PC-3 (cell line): ENCODE results near the gene CEP68. TPM values are rescaled to one million over a fixed set of nuclear protein-coding genes. Genes with fewer than 3 reads are reported as not detected.
"Not testable (repeated sequence)": the region's sequence is repeated elsewhere in the genome, so short reads cannot be mapped to it uniquely, and the experiment has no call there.

Experiments
- ATAC-seq: fragments of 200-7000 bp; cut with Tn5 transposase; 2 replicates; pipeline ENCODE4 v1.9.1; 2020; ENCODE audit warnings: mild to moderate bottlenecking, moderate library complexity
- BruUV-seq: library from RNA; stranded (reverse); fragments of 400-500 nt; replicated peaks from 2 replicates; lab custom pipeline; 2021; lab: Mats Ljungman, UMichigan
- CTCF ChIA-PET: fragments of 300-600 bp; sonication (Branson Sonifier 250); formaldehyde crosslinking; loops from one replicate; lab custom pipeline; 2022; ENCODE audit warnings: antibody characterized with exemption; lab: Charles Lee
- POLR2A ChIA-PET: fragments of 300-600 bp; sonication (Branson Sonifier 250); formaldehyde crosslinking; loops from one replicate; lab custom pipeline; 2022; ENCODE audit warnings: antibody characterized with exemption; ENCODE audit not compliant: unreplicated experiment; lab: Charles Lee
- DNase-seq: peaks from one replicate; pipeline ENCODE4 v3.0.0-alpha.2; 2015
- H2AFZ ChIP-seq: fragments of 300-600 bp; sonication (generic); 2 replicates; pipeline ENCODE4 v1.6.0; 2016; ENCODE audit warnings: antibody characterized with exemption, low read length
- H3F3A ChIP-seq: fragments of 300-600 bp; sonication (generic); one replicate; pipeline ENCODE4 v1.6.0; 2017; ENCODE audit warnings: antibody characterized with exemption, low read length, control low read depth, mild to moderate bottlenecking; ENCODE audit not compliant: unreplicated experiment
- H3K27ac ChIP-seq: fragments of 300-600 bp; sonication (generic); 2 replicates; pipeline ENCODE4 v1.5.1; 2016; ENCODE audit warnings: mild to moderate bottlenecking, low read length
- H3K27me3 ChIP-seq: fragments of 300-600 bp; sonication (generic); 2 replicates; pipeline ENCODE4 v1.6.1; 2016; ENCODE audit warnings: low read length, mixed read lengths
- H3K36me3 ChIP-seq: fragments of 300-600 bp; sonication (generic); 2 replicates; pipeline ENCODE4 v1.6.1; 2016; ENCODE audit warnings: low read depth, mixed run types, low read length, mixed read lengths
- H3K4me1 ChIP-seq: fragments of 300-600 bp; sonication (generic); 2 replicates; pipeline ENCODE4 v1.5.1; 2016; ENCODE audit warnings: low read length; ENCODE audit not compliant: insufficient read depth
- H3K4me2 ChIP-seq: fragments of 300-600 bp; sonication (generic); 2 replicates; pipeline ENCODE4 v1.6.0; 2016; ENCODE audit warnings: low read length
- H3K4me3 ChIP-seq: fragments of 300-600 bp; sonication (generic); 2 replicates; pipeline ENCODE4 v1.5.1; 2016; ENCODE audit warnings: mild to moderate bottlenecking, low read length, mixed read lengths
- H3K79me2 ChIP-seq: fragments of 300-600 bp; sonication (generic); 2 replicates; pipeline ENCODE4 v1.6.1; 2017; ENCODE audit warnings: low read length, mixed read lengths
- H3K9ac ChIP-seq: fragments of 300-600 bp; sonication (generic); 2 replicates; pipeline ENCODE4 v1.6.0; 2016; ENCODE audit warnings: mild to moderate bottlenecking, low read length
- H3K9me2 ChIP-seq: fragments of 300-600 bp; sonication (generic); replicated peaks from 2 replicates; pipeline ENCODE4 v1.6.1; 2016; ENCODE audit warnings: mixed run types, low read length, mixed read lengths
- H3K9me3 ChIP-seq: fragments of 300-600 bp; sonication (generic); 2 replicates; pipeline ENCODE4 v1.6.1; 2016; ENCODE audit warnings: low read length, mixed read lengths
- H4K20me1 ChIP-seq: fragments of 300-600 bp; sonication (generic); 2 replicates; pipeline ENCODE4 v1.6.1; 2016; ENCODE audit warnings: low read length, mixed read lengths
- EZH2 ChIP-seq: fragments of 300-600 bp; sonication (generic); IDR thresholded peaks from one replicate; pipeline ENCODE4 v1.6.1; 2017; ENCODE audit warnings: antibody characterized with exemption, mild to moderate bottlenecking, low read length; ENCODE audit not compliant: unreplicated experiment
- EZH2phosphoT487 ChIP-seq: fragments of 300-600 bp; sonication (generic); IDR thresholded peaks from 2 replicates; pipeline ENCODE4 v1.6.1; 2018; ENCODE audit warnings: mild to moderate bottlenecking, antibody characterized with exemption, low read length, borderline replicate concordance
- intact Hi-C: fragments of 100-400 bp; cut with micrococcal nuclease; formaldehyde crosslinking; loops from 2 replicates; pipeline ENCODE4 v1.9.0; 2023
- total RNA-seq: library from RNA; depleted of rRNA; stranded (reverse); fragments of >200 nt; gene quantifications from 2 replicates; pipeline ENCODE4 v1.2.3, GENCODE V29; 2014
- TF ChIP-seq, protein P1 (sequence below): fragments of 300-600 bp; sonication (generic); conservative IDR thresholded peaks from 2 replicates; pipeline ENCODE4 v1.5.1; 2017; ENCODE audit warnings: antibody characterized with exemption, low read depth, mild to moderate bottlenecking, low read length

The CEP68 gene
- total RNA-seq, 1 experiment from 2014 or later = 3.4 TPM

DNA sequence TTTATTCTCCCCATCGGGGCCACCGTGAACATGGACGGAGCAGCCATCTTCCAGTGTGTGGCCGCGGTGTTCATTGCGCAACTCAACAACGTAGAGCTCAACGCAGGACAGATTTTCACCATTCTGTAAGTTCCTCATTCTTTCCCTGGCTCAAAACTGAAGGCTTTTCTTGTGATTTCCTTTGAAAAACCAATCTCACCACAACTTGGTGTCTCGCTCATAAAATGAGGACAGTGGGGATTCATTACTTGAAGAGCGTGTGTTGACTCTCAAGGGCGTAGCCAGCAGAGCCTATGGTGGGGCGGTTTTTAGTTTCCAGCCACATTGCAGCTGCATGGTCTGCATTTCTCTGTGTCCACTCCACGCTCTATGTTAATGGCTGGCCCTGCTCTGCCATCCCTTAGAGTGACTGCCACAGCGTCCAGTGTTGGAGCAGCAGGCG is 38.1 kb upstream of the CEP68 start:
- Histone ChIP-seq H3K79me2 (no peaks in the 10 kb centered on the region), H3K9me3 (no peaks in the 10 kb centered on the region), H3K4me3 (no peak overlapping the region), H4K20me1 (no peaks in the 10 kb centered on the region), H2AFZ (no peak overlapping the region), H3K36me3 (no peaks in the 10 kb centered on the region), H3K9me2 (no peaks in the 10 kb centered on the region), H3K9ac (no peak overlapping the region), H3K4me1 (no peaks in the 10 kb centered on the region), H3K27me3 (no peaks in the 10 kb centered on the region), H3K27ac (no peak overlapping the region), H3F3A (no peaks in the 10 kb centered on the region), H3K4me2 (no peak overlapping the region)
- TF ChIP-seq EZH2 = no peak
- CTCF ChIA-PET = interaction anchor here (1.0 kb wide), 1 partner anchor 14 kb away, joined by 3 read pairs; no protein-coding TSS in a partner anchor
- ATAC-seq = no peak
- BruUV-seq = no TSS peak
- POLR2A ChIA-PET = no interaction called here
- intact Hi-C loops = no loop called here
- no peak for DNase-seq

DNA sequence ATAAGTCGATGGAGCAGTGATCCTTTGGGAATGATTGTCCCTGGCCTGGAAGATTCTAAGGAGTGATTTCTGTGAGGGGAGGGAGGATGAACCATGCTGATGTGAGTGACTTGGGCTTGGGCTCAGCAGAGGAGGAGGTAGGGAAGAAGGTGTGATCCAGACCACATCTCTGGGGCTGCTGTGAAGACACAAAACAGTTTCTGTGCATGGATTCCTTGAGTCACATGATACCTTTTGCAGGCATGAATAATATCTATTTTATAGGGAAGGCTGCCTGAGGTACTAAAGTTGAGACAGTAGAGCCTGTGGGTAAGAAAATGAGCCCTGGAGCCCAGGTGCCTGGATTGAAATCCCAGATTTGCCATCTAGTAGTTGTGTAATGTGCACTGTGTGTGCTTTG is 37.2 kb upstream of the CEP68 start:
- POLR2A ChIA-PET = no interaction called here

DNA sequence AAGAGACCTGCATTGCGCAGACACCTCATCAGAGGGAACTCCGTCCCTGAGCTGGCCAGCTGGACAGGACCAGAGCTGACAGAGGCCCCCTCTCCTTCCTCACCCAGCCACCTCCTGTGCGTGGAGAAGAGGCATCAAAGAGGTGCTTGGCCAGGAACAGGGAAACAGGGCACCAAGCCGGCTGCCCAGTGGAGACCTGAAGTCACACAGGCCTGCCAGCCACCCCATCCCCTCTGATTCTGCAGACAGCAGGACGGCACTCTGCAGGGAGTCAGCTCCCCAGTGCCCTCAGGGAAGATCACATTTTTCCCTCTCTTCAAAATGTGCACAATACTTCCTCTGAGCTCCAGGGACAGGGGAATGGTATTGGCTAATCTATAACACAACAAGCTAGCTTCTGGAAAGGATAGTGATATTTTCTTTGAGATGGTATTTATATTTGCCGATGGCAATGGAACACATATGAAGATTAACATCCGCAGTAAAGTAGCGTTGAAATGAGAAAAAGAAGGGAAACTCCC is 36.5 kb upstream of the CEP68 start:
- intact Hi-C loops = no loop called here
- Histone ChIP-seq H3K27me3 (no peaks in the 10 kb centered on the region), H3K27ac (no peak overlapping the region), H3K9me3 (no peaks in the 10 kb centered on the region), H3K9me2 (no peaks in the 10 kb centered on the region), H3K4me2 (no peak overlapping the region), H3K4me3 (no peak overlapping the region), H3K9ac (no peak overlapping the region), H4K20me1 (no peaks in the 10 kb centered on the region), H3K36me3 (no peaks in the 10 kb centered on the region), H2AFZ (no peak overlapping the region), H3K79me2 (no peaks in the 10 kb centered on the region), H3K4me1 (no peaks in the 10 kb centered on the region), H3F3A (no peaks in the 10 kb centered on the region)
- no peak for TF ChIP-seq EZH2phosphoT487
- TF ChIP-seq, protein P1, sequence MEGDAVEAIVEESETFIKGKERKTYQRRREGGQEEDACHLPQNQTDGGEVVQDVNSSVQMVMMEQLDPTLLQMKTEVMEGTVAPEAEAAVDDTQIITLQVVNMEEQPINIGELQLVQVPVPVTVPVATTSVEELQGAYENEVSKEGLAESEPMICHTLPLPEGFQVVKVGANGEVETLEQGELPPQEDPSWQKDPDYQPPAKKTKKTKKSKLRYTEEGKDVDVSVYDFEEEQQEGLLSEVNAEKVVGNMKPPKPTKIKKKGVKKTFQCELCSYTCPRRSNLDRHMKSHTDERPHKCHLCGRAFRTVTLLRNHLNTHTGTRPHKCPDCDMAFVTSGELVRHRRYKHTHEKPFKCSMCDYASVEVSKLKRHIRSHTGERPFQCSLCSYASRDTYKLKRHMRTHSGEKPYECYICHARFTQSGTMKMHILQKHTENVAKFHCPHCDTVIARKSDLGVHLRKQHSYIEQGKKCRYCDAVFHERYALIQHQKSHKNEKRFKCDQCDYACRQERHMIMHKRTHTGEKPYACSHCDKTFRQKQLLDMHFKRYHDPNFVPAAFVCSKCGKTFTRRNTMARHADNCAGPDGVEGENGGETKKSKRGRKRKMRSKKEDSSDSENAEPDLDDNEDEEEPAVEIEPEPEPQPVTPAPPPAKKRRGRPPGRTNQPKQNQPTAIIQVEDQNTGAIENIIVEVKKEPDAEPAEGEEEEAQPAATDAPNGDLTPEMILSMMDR = no peak
- no peak for TF ChIP-seq EZH2
- no peak for ATAC-seq
- POLR2A ChIA-PET = no interaction called here
- no TSS peak for BruUV-seq
- no peak for DNase-seq
- CTCF ChIA-PET = no interaction called here

More for the DNA sequence above, 37.2 kb upstream of the CEP68 start:
- Histone ChIP-seq H3K4me3 (no peak overlapping the region), H2AFZ (no peak overlapping the region), H3K9ac (no peak overlapping the region), H3K4me2 (no peak overlapping the region), H3K4me1 (no peaks in the 10 kb centered on the region), H3F3A (no peaks in the 10 kb centered on the region), H3K36me3 (no peaks in the 10 kb centered on the region), H3K27me3 (no peaks in the 10 kb centered on the region), H3K79me2 (no peaks in the 10 kb centered on the region), H3K9me3 (no peaks in the 10 kb centered on the region), H3K27ac (no peak overlapping the region), H4K20me1 (no peaks in the 10 kb centered on the region), H3K9me2 (no peaks in the 10 kb centered on the region)
- BruUV-seq = no TSS peak
- intact Hi-C loops = no loop called here
- TF ChIP-seq EZH2 (no peak), EZH2phosphoT487 (no peak)
- TF ChIP-seq, protein P1 = no peak
- CTCF ChIA-PET = no interaction called here
- no peak for ATAC-seq
- no peak for DNase-seq

DNA sequence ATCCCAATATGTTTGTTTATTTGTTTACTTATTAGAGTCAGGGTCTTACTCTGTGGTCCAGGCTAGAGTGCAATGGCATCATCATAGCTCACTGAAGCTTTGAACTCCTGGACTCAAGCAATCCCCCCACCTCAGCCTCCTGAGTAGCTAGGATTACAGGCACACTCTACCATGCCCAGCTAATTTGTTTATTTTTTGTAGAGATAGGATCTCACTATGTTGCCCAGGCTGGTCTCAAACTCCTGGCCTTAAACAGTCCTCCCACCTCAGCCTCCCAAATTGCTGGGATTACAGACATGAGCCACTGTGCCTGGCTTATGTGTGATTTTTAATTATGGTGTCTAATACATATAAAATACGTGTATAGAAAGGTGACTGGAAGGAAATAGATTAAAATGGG is 36.0 kb upstream of the CEP68 start:
- BruUV-seq, H4K20me1 ChIP-seq, ATAC-seq, DNase-seq, H3K9ac ChIP-seq, H3K4me3 ChIP-seq, H3F3A ChIP-seq, H3K27me3 ChIP-seq, intact Hi-C loops, H3K9me2 ChIP-seq, H2AFZ ChIP-seq, H3K27ac ChIP-seq, CTCF ChIA-PET, POLR2A ChIA-PET, H3K36me3 ChIP-seq, H3K79me2 ChIP-seq, H3K4me1 ChIP-seq, H3K4me2 ChIP-seq, H3K9me3 ChIP-seq: not testable (repeated sequence)
